ENCODE measurements around the gene CD4.

Gene CD4

GRCh38 chr12:6827437-6827911 lies 38.1 kb downstream of the CD4 start:
- H3K36me3 ChIP-seq (ENCODE audit: control insufficient read depth in 2 of 2, insufficient read depth in 1 of 2, low read length in 2 of 2), result peaks cover 3 to 30% of the 10 kb centered on the region in 2 experiments
- H3K27ac ChIP-seq (ENCODE audit: extremely low read depth, low read depth, low read length), result no peak overlapping the region; the same call in 1 of the 2 replicates
- no peak overlapping the region for H3K4me3 ChIP-seq (ENCODE audit: low read depth, low read length)
- CTCF ChIA-PET, result interaction anchor here (0.6 to 8.1 kb wide), 6 partner anchors 24 to 459 kb away, joined by 3 to 116 read pairs (median 3); partner anchors contain the start of genes MLF2, TPI1 and USP5
- no peaks in the 10 kb centered on the region for H3K4me1 ChIP-seq (ENCODE audit: control insufficient read depth, insufficient read depth, low read length)
- H3K9me3 ChIP-seq (ENCODE audit: control insufficient read depth, insufficient read depth, low read depth, low read length), result no peaks in the 10 kb centered on the region
- POLR2A ChIA-PET, result interaction anchor here (0.7 to 6.0 kb wide), 9 partner anchors 25 to 293 kb away, joined by 3 to 55 read pairs (median 4); partner anchors contain the start of genes CDCA3, COPS7A, GAPDH and MLF2
- TF ChIP-seq ZNF366 (tag by site-specific recombination; conservative IDR thresholded peaks at IDR 0.05) (peak; percentile 48), ZXDB (tag by site-specific recombination; IDR thresholded peaks at IDR 0.05) (peak; percentile 83), ZNF501 (tag by site-specific recombination; IDR thresholded peaks at IDR 0.05) (0 out of 2 replicates have a peak, but pooled peaks have one; percentile 38), GFI1B (tag by site-specific recombination; IDR thresholded peaks at IDR 0.05) (0 out of 2 replicates have a peak, but pooled peaks have one; percentile 55), MZF1 (tag by site-specific recombination; IDR thresholded peaks at IDR 0.05; ENCODE audit: borderline replicate concordance) (no peak), ZNF24 (tag by site-specific recombination; IDR thresholded peaks at IDR 0.05) (peak; percentile 43; the same call in 1 of the 2 replicates), ZNF600 (tag by site-specific recombination; IDR thresholded peaks at IDR 0.05) (peak; percentile 62), ZNF514 (tag by site-specific recombination; IDR thresholded peaks at IDR 0.05) (no peak), SP7 (tag by site-specific recombination; IDR thresholded peaks at IDR 0.05) (0 out of 2 replicates have a peak, but pooled peaks have one; percentile 23), ZNF449 (tag by site-specific recombination; IDR thresholded peaks at IDR 0.05) (0 out of 2 replicates have a peak, but pooled peaks have one; percentile 34), PATZ1 (tag by site-specific recombination; IDR thresholded peaks at IDR 0.05) (peak; percentile 17; the same call in 1 of the 2 replicates), ZFHX2 (tag by site-specific recombination; conservative IDR thresholded peaks at IDR 0.05) (peak; percentile 74), IKZF3 (tag by site-specific recombination; IDR thresholded peaks at IDR 0.05) (peak; percentile 61; the same call in 1 of the 2 replicates), ZBTB20 (tag by site-specific recombination; IDR thresholded peaks at IDR 0.05) (peak; percentile 94), SETDB1 (IDR thresholded peaks at IDR 0.05; ENCODE audit: insufficient read length, low read length) (no peak), ZNF398 (tag by site-specific recombination; IDR thresholded peaks at IDR 0.05) (peak; percentile 28; the same call in 1 of the 2 replicates), ZNF302 (tag by site-specific recombination; IDR thresholded peaks at IDR 0.05; ENCODE audit: low read depth) (no peak), SP2 (tag by site-specific recombination; IDR thresholded peaks at IDR 0.05) (peak; percentile 58), SP3 (tag by site-specific recombination; IDR thresholded peaks at IDR 0.05) (peak; percentile 52), ZNF785 (tag by site-specific recombination; IDR thresholded peaks at IDR 0.05) (no peak), EGR2 (tag by site-specific recombination; IDR thresholded peaks at IDR 0.05; ENCODE audit: low read depth) (peak; percentile 48; the same call in 1 of the 2 replicates), OSR2 (tag by site-specific recombination; IDR thresholded peaks at IDR 0.05) (no peak), SCRT1 (tag by site-specific recombination; IDR thresholded peaks at IDR 0.05; ENCODE audit: borderline replicate concordance) (no peak), ZFP37 (tag by site-specific recombination; IDR thresholded peaks at IDR 0.05) (0 out of 2 replicates have a peak, but pooled peaks have one; percentile 31), ZNF521 (tag by site-specific recombination; IDR thresholded peaks at IDR 0.05) (no peak), ZBTB17 (tag by site-specific recombination; IDR thresholded peaks at IDR 0.05) (peak; percentile 60)
